GM19468 (cell line): ENCODE results near the gene THRB.
"Not testable (repeated sequence)": the region's sequence is repeated elsewhere in the genome, so short reads cannot be mapped to it uniquely, and the experiment has no call there.

Experiments used
- ATAC-seq: cut with Tn5 transposase; IDR thresholded peaks from one replicate; pipeline ENCODE4 v1.9.1; 2021; ENCODE audit warnings: mild to moderate bottlenecking, moderate library complexity, moderate number of reproducible peaks; ENCODE audit not compliant: unreplicated experiment; ENCODE audit errors: extremely low read depth

The THRB gene

GRCh38 chr3:24416224-24416623, 78.4 kb downstream of the THRB start:
- ATAC-seq: no peak

GRCh38 chr3:24415824-24416223, 78.8 kb downstream of the THRB start:
- ATAC-seq: no peak

GRCh38 chr3:24413662-24414061, 81.0 kb downstream of the THRB start:
- not testable (repeated sequence) for ATAC-seq

GRCh38 chr3:24410860-24411259, 83.8 kb downstream of the THRB start:
- no peak for ATAC-seq

GRCh38 chr3:24407980-24408680, 86.5 kb downstream of the THRB start:
- ATAC-seq: no peak

- ATAC-seq: no peak
These were observed 87.8 kb downstream of the THRB start for GRCh38 chr3:24406900-24407299.

GRCh38 chr3:24405057-24405456, 89.6 kb downstream of the THRB start:
- no peak for ATAC-seq

GRCh38 chr3:24401811-24402185, 92.9 kb downstream of the THRB start:
- ATAC-seq: no peak

- no peak for ATAC-seq
These were observed 93.4 kb downstream of the THRB start for GRCh38 chr3:24401090-24401810.

- ATAC-seq: no peak
These were observed 94.2 kb downstream of the THRB start for GRCh38 chr3:24400450-24400849.

GRCh38 chr3:24400015-24400414, 94.6 kb downstream of the THRB start:
- no peak for ATAC-seq

GRCh38 chr3:24399614-24400013, 95.0 kb downstream of the THRB start:
- no peak for ATAC-seq

- not testable (repeated sequence) for ATAC-seq
These were observed 95.9 kb downstream of the THRB start for GRCh38 chr3:24398712-24399111.

- no peak for ATAC-seq
These were observed 98.3 kb downstream of the THRB start for GRCh38 chr3:24396338-24396737.

GRCh38 chr3:24394754-24395153, 99.9 kb downstream of the THRB start:
- no peak for ATAC-seq

- no peak for ATAC-seq
These were observed 101.3 kb downstream of the THRB start for GRCh38 chr3:24393316-24393715.

- no peak for ATAC-seq
These were observed 104.2 kb downstream of the THRB start for GRCh38 chr3:24390169-24391130.

- ATAC-seq: no peak
These were observed 105.3 kb downstream of the THRB start for GRCh38 chr3:24389108-24390090.

GRCh38 chr3:24388611-24389010, 106.0 kb downstream of the THRB start:
- no peak for ATAC-seq

GRCh38 chr3:24388159-24388558, 106.5 kb downstream of the THRB start:
- no peak for ATAC-seq
